Stimulated activated CD4-positive, alpha-beta T cell treated with anti-CD3 and anti-CD28 coated beads, Interleukin-1b, Interleukin-23, amount 100 ng/mL, for 1 hour (primary cell): ENCODE results near the gene DENR.

Experiments
- DNase-seq, 2 donors: peaks; one replicate each; pipeline ENCODE4 v3.0.0-alpha.2; 2020; ENCODE audit warnings: low read depth in 2 of 2

Gene DENR

GRCh38 chr12:122819209-122819785 lies 66.7 kb downstream of the DENR start:
- no peak for DNase-seq

- DNase-seq: no peak
Measured at GRCh38 chr12:122820138-122820537, 67.5 kb downstream of the DENR start.
